ENCODE results near the gene HOXB3. TPM values are rescaled to one million over a fixed set of nuclear protein-coding genes. Genes with fewer than 3 reads are reported as not detected.

HOXB3 gene
- total RNA-seq, 2 experiments from 2014 or later: 8.2 to 10.3 TPM

- no peak for DNase-seq
- H3K27me3 Mint-ChIP-seq (ENCODE audit: low read depth): peaks cover 83% of the 10 kb centered on the region
- no peak within 1 kb of the TSS for H3K27ac Mint-ChIP-seq
- H3K4me1 Mint-ChIP-seq (ENCODE audit: low read depth): peaks cover 61% of the 10 kb centered on the region
- CTCF ChIA-PET: interaction anchor here (0.9 to 1.8 kb wide), 6 partner anchors 9 to 89 kb away, joined by 3 to 6 read pairs (median 4); partner anchors contain the start of genes HOXB5, HOXB6 and HOXB9
- H3K36me3 Mint-ChIP-seq (ENCODE audit: low read depth): peaks cover 3% of the 10 kb centered on the region
- POLR2A ChIA-PET: no interaction called here
- no peak for ATAC-seq
- peak within 1 kb of the TSS; percentile 38 for H3K4me3 Mint-ChIP-seq
- H3K9me3 Mint-ChIP-seq (ENCODE audit: insufficient read depth): no peaks in the 10 kb centered on the region
Measured at GRCh38 chr17:48615047-48615962, 25.3 kb upstream of the HOXB3 start, which contains the start of gene HOXB8. HOXB8 (minus strand) TSS chr17:48615292; CDS start chr17:48614704, 588 bp downstream.

GRCh38 chr17:48613862-48614694 is 24.0 kb upstream of the HOXB3 start:
- Mint-ChIP-seq H3K27ac (peak overlapping the region; percentile 66), H3K9me3 (ENCODE audit: insufficient read depth) (no peaks in the 10 kb centered on the region), H3K4me1 (ENCODE audit: low read depth) (peaks cover 57% of the 10 kb centered on the region), H3K36me3 (ENCODE audit: low read depth) (peaks cover 3% of the 10 kb centered on the region), H3K27me3 (ENCODE audit: low read depth) (peaks cover 77% of the 10 kb centered on the region), H3K4me3 (peak overlapping the region; percentile 38)
- no peak for DNase-seq
- ChIA-PET CTCF (interaction anchor here (0.8 to 1.8 kb wide), 7 partner anchors 9 to 588 kb away, joined by 3 to 9 read pairs (median 5); partner anchors contain the start of genes HOXB5, HOXB6 and HOXB9), POLR2A (no interaction called here)
- ATAC-seq: no peak

GRCh38 chr17:48612854-48613691 is 23.0 kb upstream of the HOXB3 start:
- H3K27me3 Mint-ChIP-seq (ENCODE audit: low read depth): peaks cover 75% of the 10 kb centered on the region
- DNase-seq (peak; percentile 63), ATAC-seq (peak; percentile 66)
- peak overlapping the region; percentile 41 for H3K27ac Mint-ChIP-seq
- peaks cover 49% of the 10 kb centered on the region for H3K4me1 Mint-ChIP-seq (ENCODE audit: low read depth)
- H3K36me3 Mint-ChIP-seq (ENCODE audit: low read depth): peaks cover 3% of the 10 kb centered on the region
- H3K9me3 Mint-ChIP-seq (ENCODE audit: insufficient read depth): no peaks in the 10 kb centered on the region
- CTCF ChIA-PET: interaction anchor here (0.7 to 1.8 kb wide), 17 partner anchors 8 to 587 kb away, joined by 3 to 14 read pairs (median 5); partner anchors contain the start of genes HOXB5, HOXB6 and HOXB9
- POLR2A ChIA-PET: no interaction called here
- peak overlapping the region; percentile 66 for H3K4me3 Mint-ChIP-seq

- ChIA-PET POLR2A (no interaction called here), CTCF (interaction anchor here (0.7 to 1.8 kb wide), 14 partner anchors 10 to 587 kb away, joined by 3 to 14 read pairs (median 4); partner anchors contain the start of genes HOXB5 and HOXB9)
- DNase-seq (peak; percentile 31), ATAC-seq (no peak)
- peak overlapping the region; percentile 66 for H3K4me3 Mint-ChIP-seq
- no peaks in the 10 kb centered on the region for H3K9me3 Mint-ChIP-seq (ENCODE audit: insufficient read depth)
- peaks cover 75% of the 10 kb centered on the region for H3K27me3 Mint-ChIP-seq (ENCODE audit: low read depth)
- H3K27ac Mint-ChIP-seq: peak overlapping the region; percentile 41
- peaks cover 44% of the 10 kb centered on the region for H3K4me1 Mint-ChIP-seq (ENCODE audit: low read depth)
- peaks cover 3% of the 10 kb centered on the region for H3K36me3 Mint-ChIP-seq (ENCODE audit: low read depth)
Measured at GRCh38 chr17:48612456-48612853, 22.4 kb upstream of the HOXB3 start.

- POLR2A ChIA-PET: no interaction called here
- CTCF ChIA-PET: interaction anchor here (1.3 to 1.4 kb wide), 2 partner anchors 14 to 19 kb away, joined by 11 to 14 read pairs; partner anchors contain the start of genes HOXB5 and HOXB9
- DNase-seq: no peak
Measured at GRCh38 chr17:48611681-48612455, 21.8 kb upstream of the HOXB3 start.

GRCh38 chr17:48611213-48611612 is 21.2 kb upstream of the HOXB3 start:
- CTCF ChIA-PET: no interaction called here
- H3K4me1 Mint-ChIP-seq (ENCODE audit: low read depth): peaks cover 36% of the 10 kb centered on the region
- no peaks in the 10 kb centered on the region for H3K9me3 Mint-ChIP-seq (ENCODE audit: insufficient read depth)
- H3K27ac Mint-ChIP-seq: peak overlapping the region; percentile 71
- DNase-seq: no peak
- peak; percentile 13 for ATAC-seq
- H3K27me3 Mint-ChIP-seq (ENCODE audit: low read depth): peaks cover 74% of the 10 kb centered on the region
- H3K36me3 Mint-ChIP-seq (ENCODE audit: low read depth): peaks cover 3% of the 10 kb centered on the region
- POLR2A ChIA-PET: no interaction called here
- H3K4me3 Mint-ChIP-seq: peak overlapping the region; percentile 89

More at GRCh38 chr17:48611681-48612455, 21.8 kb upstream of the HOXB3 start:
- Mint-ChIP-seq H3K27ac (peak overlapping the region; percentile 60), H3K4me3 (peak overlapping the region; percentile 89), H3K27me3 (ENCODE audit: low read depth) (peaks cover 74% of the 10 kb centered on the region), H3K36me3 (ENCODE audit: low read depth) (peaks cover 3% of the 10 kb centered on the region), H3K9me3 (ENCODE audit: insufficient read depth) (no peaks in the 10 kb centered on the region), H3K4me1 (ENCODE audit: low read depth) (peaks cover 38% of the 10 kb centered on the region)
- no peak for ATAC-seq

GRCh38 chr17:48610282-48611211 is 20.5 kb upstream of the HOXB3 start, which contains the start of gene HOXB7:
HOXB7 (minus strand) TSS chr17:48611017; CDS start chr17:48610918, 99 bp downstream.
- Mint-ChIP-seq H3K27ac (peak within 1 kb of the TSS; percentile 71), H3K4me3 (peak within 1 kb of the TSS; percentile 89), H3K4me1 (ENCODE audit: low read depth) (peaks cover 36% of the 10 kb centered on the region), H3K9me3 (ENCODE audit: insufficient read depth) (no peaks in the 10 kb centered on the region), H3K36me3 (ENCODE audit: low read depth) (peaks cover 3% of the 10 kb centered on the region), H3K27me3 (ENCODE audit: low read depth) (peaks cover 70% of the 10 kb centered on the region)
- ATAC-seq: peak; percentile 47
- ChIA-PET CTCF (interaction anchor here (0.7 to 4.4 kb wide), 6 partner anchors 8 to 585 kb away, joined by 3 to 32 read pairs (median 6); no protein-coding TSS in a partner anchor), POLR2A (interaction anchor here (1.0 kb wide), 1 partner anchor 164 kb away, joined by 3 read pairs; no protein-coding TSS in a partner anchor)
- DNase-seq: peak; percentile 75

- ChIA-PET CTCF (interaction anchor here (0.7 to 4.4 kb wide), 7 partner anchors 8 to 585 kb away, joined by 3 to 32 read pairs (median 5); no protein-coding TSS in a partner anchor), POLR2A (interaction anchor here (1.0 kb wide), 1 partner anchor 163 kb away, joined by 3 read pairs; no protein-coding TSS in a partner anchor)
- no peak for ATAC-seq
- H3K27me3 Mint-ChIP-seq (ENCODE audit: low read depth): peaks cover 67% of the 10 kb centered on the region
- peaks cover 3% of the 10 kb centered on the region for H3K36me3 Mint-ChIP-seq (ENCODE audit: low read depth)
- no peaks in the 10 kb centered on the region for H3K9me3 Mint-ChIP-seq (ENCODE audit: insufficient read depth)
- H3K4me1 Mint-ChIP-seq (ENCODE audit: low read depth): peaks cover 38% of the 10 kb centered on the region
- H3K27ac Mint-ChIP-seq: no peak overlapping the region
- no peak for DNase-seq
- H3K4me3 Mint-ChIP-seq: peak overlapping the region; percentile 89
Measured at GRCh38 chr17:48609759-48610281, 19.8 kb upstream of the HOXB3 start.

- CTCF ChIA-PET: interaction anchor here (1.0 to 4.4 kb wide), 6 partner anchors 8 to 584 kb away, joined by 3 to 32 read pairs (median 6); no protein-coding TSS in a partner anchor
- H3K36me3 Mint-ChIP-seq (ENCODE audit: low read depth): peaks cover 3% of the 10 kb centered on the region
- H3K9me3 Mint-ChIP-seq (ENCODE audit: insufficient read depth): no peaks in the 10 kb centered on the region
- H3K4me1 Mint-ChIP-seq (ENCODE audit: low read depth): peaks cover 37% of the 10 kb centered on the region
- peaks cover 69% of the 10 kb centered on the region for H3K27me3 Mint-ChIP-seq (ENCODE audit: low read depth)
- H3K27ac Mint-ChIP-seq: no peak overlapping the region
- peak overlapping the region; percentile 89 for H3K4me3 Mint-ChIP-seq
- DNase-seq (no peak), ATAC-seq (no peak)
- POLR2A ChIA-PET: no interaction called here
Measured at GRCh38 chr17:48609033-48609432, 19.0 kb upstream of the HOXB3 start.

Data from activated CD8-positive, alpha-beta T cell treated with anti-CD3 and anti-CD28 coated beads, Interleukin-2, amount 10 ng/mL, durations not matched to agents 7 days and 5 days (primary cell).